ENCODE results near the gene TNFSF12. TPM values are rescaled to one million over a fixed set of nuclear protein-coding genes. Genes with fewer than 3 reads are reported as not detected.

Gene TNFSF12
- total RNA-seq, 1 experiment from 2014 or later, result 15.2 TPM

GRCh38 chr17:7550344-7550743 lies 1.5 kb downstream of the TNFSF12 start:
- intact Hi-C loops (cut with micrococcal nuclease), result no loop called here
- Histone ChIP-seq H3F3A (ENCODE audit: low read length, unreplicated experiment) (no peaks in the 10 kb centered on the region), H3K79me2 (ENCODE audit: low read length) (no peaks in the 10 kb centered on the region), H3K9me3 (ENCODE audit: low read length) (no peaks in the 10 kb centered on the region), H3K4me1 (ENCODE audit: insufficient read depth, low read length) (peaks cover 9% of the 10 kb centered on the region; the same call in 1 of the 2 replicates), H3K4me3 (ENCODE audit: low read length) (no peak overlapping the region), H3K9me2 (replicated peaks; ENCODE audit: low read length) (no peaks in the 10 kb centered on the region), H3K9ac (ENCODE audit: low read length) (no peak overlapping the region), H2AFZ (ENCODE audit: low read length) (no peak overlapping the region), H4K20me1 (ENCODE audit: low read length) (no peaks in the 10 kb centered on the region), H3K27ac (ENCODE audit: low read length) (no peak overlapping the region), H3K4me2 (ENCODE audit: low read length) (no peak overlapping the region), H3K27me3 (ENCODE audit: low read length) (no peaks in the 10 kb centered on the region), H3K36me3 (ENCODE audit: low read depth, low read length) (no peaks in the 10 kb centered on the region)
- ChIA-PET POLR2A (ENCODE audit: unreplicated experiment) (no interaction called here), CTCF (no interaction called here)
- TF ChIP-seq EZH2phosphoT487 (IDR thresholded peaks at IDR 0.05; ENCODE audit: borderline replicate concordance, low read length) (no peak), EZH2 (IDR thresholded peaks at IDR 0.05; ENCODE audit: low read length, unreplicated experiment) (no peak), CTCF (conservative IDR thresholded peaks at IDR 0.05; ENCODE audit: low read depth, low read length) (no peak)
- ATAC-seq, result no peak
- BruUV-seq (replicated peaks), result no TSS peak
- DNase-seq, result no peak

- POLR2A ChIA-PET (ENCODE audit: unreplicated experiment), result no interaction called here
- H3K9me2 ChIP-seq (replicated peaks; ENCODE audit: low read length), result no peaks in the 10 kb centered on the region
- no TSS peak for BruUV-seq (replicated peaks)
- H3K27me3 ChIP-seq (ENCODE audit: low read length), result no peaks in the 10 kb centered on the region
- no peaks in the 10 kb centered on the region for H3K9me3 ChIP-seq (ENCODE audit: low read length)
- no peak overlapping the region for H2AFZ ChIP-seq (ENCODE audit: low read length)
- no peak overlapping the region for H3K27ac ChIP-seq (ENCODE audit: low read length)
- H3F3A ChIP-seq (ENCODE audit: low read length, unreplicated experiment), result no peaks in the 10 kb centered on the region
- no peak overlapping the region for H3K9ac ChIP-seq (ENCODE audit: low read length)
- TF ChIP-seq CTCF (conservative IDR thresholded peaks at IDR 0.05; ENCODE audit: low read depth, low read length) (no peak), EZH2phosphoT487 (IDR thresholded peaks at IDR 0.05; ENCODE audit: borderline replicate concordance, low read length) (no peak), EZH2 (IDR thresholded peaks at IDR 0.05; ENCODE audit: low read length, unreplicated experiment) (no peak)
- peaks cover 9% of the 10 kb centered on the region; the same call in 1 of the 2 replicates for H3K4me1 ChIP-seq (ENCODE audit: insufficient read depth, low read length)
- no peaks in the 10 kb centered on the region for H4K20me1 ChIP-seq (ENCODE audit: low read length)
- no peaks in the 10 kb centered on the region for H3K79me2 ChIP-seq (ENCODE audit: low read length)
- no peak overlapping the region for H3K4me2 ChIP-seq (ENCODE audit: low read length)
- intact Hi-C loops (cut with micrococcal nuclease), result no loop called here
- H3K36me3 ChIP-seq (ENCODE audit: low read depth, low read length), result no peaks in the 10 kb centered on the region
- ATAC-seq (no peak), DNase-seq (no peak)
- CTCF ChIA-PET, result no interaction called here
- no peak overlapping the region for H3K4me3 ChIP-seq (ENCODE audit: low read length)
Observed at GRCh38 chr17:7551396-7551795, 2.5 kb downstream of the TNFSF12 start.

- CTCF ChIA-PET, result no interaction called here
- H3K4me2 ChIP-seq (ENCODE audit: low read length), result no peak overlapping the region
- no TSS peak for BruUV-seq (replicated peaks)
- no peak overlapping the region for H3K9ac ChIP-seq (ENCODE audit: low read length)
- intact Hi-C loops (cut with micrococcal nuclease), result no loop called here
- POLR2A ChIA-PET (ENCODE audit: unreplicated experiment), result no interaction called here
- no peaks in the 10 kb centered on the region for H3K36me3 ChIP-seq (ENCODE audit: low read depth, low read length)
- no peaks in the 10 kb centered on the region for H3K9me3 ChIP-seq (ENCODE audit: low read length)
- peaks cover 9% of the 10 kb centered on the region; the same call in 1 of the 2 replicates for H3K4me1 ChIP-seq (ENCODE audit: insufficient read depth, low read length)
- no peak overlapping the region for H2AFZ ChIP-seq (ENCODE audit: low read length)
- no peak overlapping the region for H3K27ac ChIP-seq (ENCODE audit: low read length)
- H4K20me1 ChIP-seq (ENCODE audit: low read length), result no peaks in the 10 kb centered on the region
- no peaks in the 10 kb centered on the region for H3F3A ChIP-seq (ENCODE audit: low read length, unreplicated experiment)
- no peaks in the 10 kb centered on the region for H3K9me2 ChIP-seq (replicated peaks; ENCODE audit: low read length)
- ATAC-seq, result no peak
- no peak for TF ChIP-seq EZH2phosphoT487 (IDR thresholded peaks at IDR 0.05; ENCODE audit: borderline replicate concordance, low read length)
- no peak for TF ChIP-seq CTCF (conservative IDR thresholded peaks at IDR 0.05; ENCODE audit: low read depth, low read length)
- no peaks in the 10 kb centered on the region for H3K27me3 ChIP-seq (ENCODE audit: low read length)
- no peak for DNase-seq
- H3K4me3 ChIP-seq (ENCODE audit: low read length), result no peak overlapping the region
- no peaks in the 10 kb centered on the region for H3K79me2 ChIP-seq (ENCODE audit: low read length)
Observed at GRCh38 chr17:7552621-7553051, 3.8 kb downstream of the TNFSF12 start.

All from PC-3 (cell line).